Measurements from ENCODE around the gene NGF. TPM values are rescaled to one million over a fixed set of nuclear protein-coding genes. Genes with fewer than 3 reads are reported as not detected.

The NGF gene
- total RNA-seq, 1 donor, result 20.2 TPM

GRCh38 chr1:115239148-115239422, 99.0 kb downstream of the NGF start:
- H3K4me3 ChIP-seq (ENCODE audit: low read depth, low read length), result no peak overlapping the region
- TF ChIP-seq CTCF (IDR thresholded peaks at IDR 0.05; ENCODE audit: insufficient read depth, low read length), result no peak
- DNase-seq (ENCODE audit: low read depth), result no peak

- no peak for DNase-seq (ENCODE audit: low read depth)
- no peak for TF ChIP-seq CTCF (IDR thresholded peaks at IDR 0.05; ENCODE audit: insufficient read depth, low read length)
- no peak overlapping the region for H3K4me3 ChIP-seq (ENCODE audit: low read depth, low read length)
Observed at GRCh38 chr1:115238336-115239147, 99.5 kb downstream of the NGF start.

GRCh38 chr1:115237507-115237906, 100.5 kb downstream of the NGF start:
- peak; percentile 53 for DNase-seq (ENCODE audit: low read depth)
- TF ChIP-seq CTCF (IDR thresholded peaks at IDR 0.05; ENCODE audit: insufficient read depth, low read length), result no peak

GRCh38 chr1:115237023-115237422, 101.0 kb downstream of the NGF start:
- TF ChIP-seq CTCF (IDR thresholded peaks at IDR 0.05; ENCODE audit: insufficient read depth, low read length), result no peak
- no peak overlapping the region for H3K4me3 ChIP-seq (ENCODE audit: low read depth, low read length)
- no peak for DNase-seq (ENCODE audit: low read depth)

More at GRCh38 chr1:115237507-115237906, 100.5 kb downstream of the NGF start:
- H3K4me3 ChIP-seq (ENCODE audit: low read depth, low read length), result no peak overlapping the region

Other genes with a start within 250 kb of the NGF start
- gene TSPAN2, start 248.7 kb downstream of the NGF start, total RNA-seq (ENCODE audit: low replicate concordance), result 0.18 and 2.5 TPM in 2 replicates